ENCODE measurements around the gene ASXL1.

Gene ASXL1

GRCh38 chr20:32468313-32468640, 110.1 kb downstream of the ASXL1 start:
- DNase-seq: no peak

- DNase-seq: no peak
Measured at GRCh38 chr20:32468860-32469259, 110.7 kb downstream of the ASXL1 start.

DNA sequence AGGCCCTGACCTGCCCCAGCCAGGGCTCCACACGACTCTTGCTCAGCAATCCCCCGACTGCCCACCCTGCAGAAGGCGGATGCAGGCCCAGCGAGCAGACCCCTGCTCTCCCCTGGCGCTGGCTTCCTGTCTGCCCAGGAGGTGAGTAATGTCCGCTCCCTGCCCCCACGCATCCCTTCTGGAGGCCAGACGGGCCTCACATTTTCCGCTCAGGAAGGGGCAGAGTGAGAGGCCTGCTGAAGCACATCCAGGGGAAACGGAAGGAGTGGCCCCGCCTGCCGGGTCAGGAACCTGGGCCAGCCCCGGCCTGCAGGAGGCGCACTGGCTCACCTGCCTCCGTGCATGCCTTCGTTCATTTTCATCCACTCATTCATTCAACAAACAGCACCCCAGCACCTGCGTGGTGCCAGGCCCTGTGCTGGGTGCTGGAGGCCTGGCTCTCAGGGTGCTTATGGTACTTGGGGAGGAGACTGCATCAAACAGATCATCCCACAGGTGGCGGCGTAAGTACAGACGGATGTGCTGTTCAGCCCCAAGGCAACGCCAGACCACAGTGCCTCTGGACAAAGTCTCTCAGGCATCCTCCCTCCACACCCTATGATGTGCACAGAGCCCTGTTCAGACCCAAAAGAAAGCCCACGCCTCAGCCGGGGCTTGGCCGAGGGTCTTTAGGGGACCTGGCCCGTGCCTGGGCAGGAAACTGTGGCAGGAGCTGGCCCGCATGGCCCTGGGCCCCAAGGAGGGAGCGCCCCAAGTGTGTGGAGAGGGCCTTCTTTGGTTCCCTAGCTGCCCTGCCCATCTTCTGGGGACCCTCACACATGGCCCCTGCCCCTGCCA, 112.1 kb downstream of the ASXL1 start:
- no peak for DNase-seq

DNA sequence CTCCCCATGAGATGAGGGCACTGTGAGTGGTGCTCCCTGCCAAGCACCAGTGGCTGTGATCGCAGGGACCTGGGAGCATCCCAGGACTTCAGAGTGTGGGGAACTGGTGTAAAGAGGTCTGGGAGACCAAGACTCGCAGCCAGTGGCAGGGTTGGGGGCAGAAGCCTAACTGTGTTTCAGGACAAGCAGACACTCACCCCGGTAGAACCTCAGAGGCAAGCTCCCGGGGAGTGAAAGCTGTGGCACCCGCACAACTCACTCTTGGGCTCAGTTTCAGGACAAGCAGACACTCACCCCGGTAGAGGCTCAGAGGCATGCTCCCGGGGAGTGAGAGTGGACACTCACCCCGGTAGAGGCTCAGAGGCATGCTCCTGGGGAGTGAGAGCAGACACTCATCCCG, 112.8 kb downstream of the ASXL1 start:
- DNase-seq: no peak

GRCh38 chr20:32472581-32473207, 114.6 kb downstream of the ASXL1 start:
- DNase-seq: no peak

DNA sequence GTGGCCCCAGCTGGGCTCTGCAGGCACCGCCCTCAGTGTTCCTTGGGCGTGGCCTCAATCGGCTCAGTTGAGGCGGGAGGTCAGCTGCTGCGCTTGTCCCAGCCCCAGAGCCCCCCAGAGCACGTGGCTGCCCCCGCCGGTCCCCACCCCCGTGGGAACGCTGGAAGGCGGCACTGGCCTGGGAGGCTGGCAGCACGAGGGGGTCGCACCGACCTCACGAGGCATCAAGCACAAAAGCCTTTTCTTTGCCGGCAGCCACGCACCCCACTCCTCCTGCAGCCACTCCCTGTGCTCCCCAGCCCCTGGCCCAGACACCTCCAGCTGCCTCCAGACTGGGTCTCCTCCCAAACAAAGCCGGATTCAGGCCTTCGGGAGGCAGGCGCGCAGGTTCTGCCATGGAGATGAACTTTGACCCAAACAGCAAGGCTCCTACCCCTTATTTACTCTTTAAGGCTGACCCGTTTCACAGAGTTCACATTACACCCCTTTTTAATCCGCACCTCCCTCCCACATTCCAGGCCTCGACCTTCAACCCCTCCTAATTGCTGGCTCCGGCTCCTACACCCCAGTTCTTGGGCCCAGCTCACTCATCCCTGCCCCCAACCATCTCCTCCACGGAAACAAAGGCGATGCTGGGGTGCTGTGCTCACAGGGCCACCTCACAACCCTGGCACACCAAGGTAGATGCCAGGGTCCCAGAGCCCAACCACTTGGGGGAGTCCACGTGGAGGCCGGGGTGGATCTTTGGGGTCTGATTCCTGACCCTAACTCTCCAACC, 115.3 kb downstream of the ASXL1 start:
- DNase-seq: no peak

GRCh38 chr20:32474009-32474716, 116.0 kb downstream of the ASXL1 start:
- DNase-seq: no peak

GRCh38 chr20:32474717-32474966, 116.5 kb downstream of the ASXL1 start:
- DNase-seq: no peak

DNA sequence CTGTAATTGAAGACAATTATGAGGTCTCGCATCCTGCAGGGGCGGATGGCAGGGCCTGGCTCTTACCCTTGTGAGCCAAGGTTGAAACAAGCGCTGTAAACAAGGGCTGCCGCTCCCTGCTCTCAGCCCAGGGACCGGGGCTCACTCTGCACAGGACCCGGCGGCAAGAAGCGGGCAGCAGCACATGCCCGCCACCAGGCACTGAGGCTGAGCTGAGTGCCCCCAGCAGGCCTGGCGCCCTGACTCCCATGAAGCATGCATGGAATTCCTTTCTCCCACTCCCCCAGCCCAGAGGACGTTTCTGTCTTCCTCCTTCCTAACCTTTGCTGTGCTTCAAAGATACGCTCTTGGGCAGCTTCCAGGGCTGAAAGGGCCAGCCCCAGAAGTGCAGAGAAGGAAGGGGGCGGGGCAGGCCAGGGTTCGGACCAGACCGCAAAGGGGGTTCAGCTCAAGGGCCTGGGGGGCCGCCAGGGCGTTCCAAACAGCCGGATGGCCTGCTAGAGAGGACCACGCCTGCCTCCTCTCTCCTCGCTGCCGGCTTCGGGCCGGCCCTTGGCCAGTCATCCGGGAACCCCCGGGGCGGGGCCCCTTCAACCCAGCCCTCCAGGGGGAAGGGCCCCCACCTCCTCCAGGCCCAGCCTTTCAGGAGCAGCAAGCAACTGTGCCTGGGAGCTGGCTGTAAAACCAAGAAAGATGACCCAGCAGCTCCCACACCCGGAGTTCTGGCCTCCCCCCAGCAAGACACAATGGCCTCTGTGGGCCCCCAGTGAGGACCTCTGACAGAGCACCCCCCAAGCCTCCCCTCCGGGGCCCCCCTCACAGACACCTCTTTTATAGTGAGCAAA, 117.1 kb downstream of the ASXL1 start:
- no peak for DNase-seq

GRCh38 chr20:32476684-32477593, 118.8 kb downstream of the ASXL1 start:
- DNase-seq: no peak

GRCh38 chr20:32477594-32478512, 119.7 kb downstream of the ASXL1 start:
- DNase-seq: no peak

GRCh38 chr20:32478576-32478975, 120.4 kb downstream of the ASXL1 start:
- no peak for DNase-seq

GRCh38 chr20:32479012-32479411, 120.9 kb downstream of the ASXL1 start:
- no peak for DNase-seq

GRCh38 chr20:32479697-32480171, 121.6 kb downstream of the ASXL1 start:
- DNase-seq: no peak

DNA sequence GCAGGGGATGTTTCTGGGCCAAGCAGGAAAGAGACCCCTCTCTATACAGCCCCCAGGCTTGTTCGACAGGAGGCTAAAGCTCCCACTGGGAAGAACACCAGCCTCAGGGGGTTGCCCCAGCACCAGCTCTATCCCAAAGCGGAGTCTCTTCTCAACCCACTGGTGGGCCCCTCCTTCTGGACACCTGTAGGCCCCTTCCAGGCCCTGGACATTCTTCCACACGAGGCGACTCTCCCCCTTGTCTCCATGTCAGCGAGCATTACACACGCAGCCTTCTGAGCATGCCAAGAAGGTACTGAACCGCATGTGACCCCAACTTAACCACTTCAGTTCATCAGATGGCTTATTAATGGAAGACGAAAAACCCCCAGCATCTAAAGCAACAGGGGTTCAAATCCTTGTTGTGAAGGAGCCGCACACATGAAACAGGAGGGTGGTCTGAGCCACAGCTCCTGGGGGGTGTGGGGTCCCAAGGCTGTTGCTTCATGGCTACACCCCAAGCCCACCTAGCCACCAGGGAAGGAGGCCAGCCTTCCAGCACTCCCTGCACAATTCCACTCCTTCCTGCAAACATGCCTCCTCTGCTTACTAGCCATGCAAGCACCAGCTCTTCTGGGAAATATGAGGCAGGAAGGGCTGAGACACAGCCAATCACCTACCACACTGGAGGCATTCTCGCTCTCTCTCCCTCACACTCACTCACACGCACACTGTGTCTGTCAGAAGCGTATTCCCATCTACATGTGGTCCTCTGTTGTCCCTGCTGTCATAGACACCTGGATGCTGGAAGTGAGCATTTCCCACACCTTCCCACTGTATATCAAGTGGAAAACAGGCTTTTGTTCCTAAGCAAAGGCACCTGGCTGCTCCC, 122.5 kb downstream of the ASXL1 start:
- DNase-seq: no peak

DNA sequence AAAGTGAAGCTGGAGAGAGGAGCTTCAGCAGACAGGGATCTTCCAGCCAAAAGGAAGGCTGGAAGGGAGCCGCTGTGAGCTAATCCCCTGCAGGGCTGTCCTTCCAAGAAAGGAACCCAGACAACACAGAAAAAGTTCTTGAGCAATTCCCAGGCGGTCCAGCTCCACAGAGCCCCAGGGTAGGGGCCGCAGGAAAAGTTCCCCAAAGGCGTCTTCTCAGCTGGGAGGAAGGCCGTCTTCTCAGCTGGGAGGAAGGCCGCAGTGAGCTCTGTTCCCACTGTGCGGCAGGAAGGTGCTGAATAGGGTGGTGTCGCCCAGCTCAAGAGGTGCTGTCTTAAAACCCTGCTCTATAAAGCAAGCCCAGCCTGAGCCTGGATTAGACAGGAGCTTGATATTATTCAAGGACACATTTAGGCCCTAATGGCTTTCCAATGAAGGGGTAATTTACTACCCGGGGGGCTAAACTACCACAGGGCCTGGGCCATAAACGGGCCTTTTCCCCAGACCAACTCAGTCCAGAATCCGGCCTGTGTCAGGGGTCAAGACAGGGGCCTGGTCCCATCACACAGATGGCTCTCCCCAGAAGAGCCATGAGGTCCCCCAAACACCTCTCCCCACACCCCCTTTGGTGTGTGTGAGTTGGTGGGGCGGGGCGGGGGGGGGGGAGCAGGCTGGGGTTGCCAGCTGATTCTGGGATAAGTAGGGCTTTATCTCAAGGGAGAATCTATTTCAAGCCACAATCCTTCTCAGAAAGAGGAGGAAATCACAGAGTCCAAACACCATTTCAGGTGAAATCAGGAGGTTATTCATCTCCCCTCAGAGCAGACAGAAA, 123.4 kb downstream of the ASXL1 start:
- no peak for DNase-seq

DNA sequence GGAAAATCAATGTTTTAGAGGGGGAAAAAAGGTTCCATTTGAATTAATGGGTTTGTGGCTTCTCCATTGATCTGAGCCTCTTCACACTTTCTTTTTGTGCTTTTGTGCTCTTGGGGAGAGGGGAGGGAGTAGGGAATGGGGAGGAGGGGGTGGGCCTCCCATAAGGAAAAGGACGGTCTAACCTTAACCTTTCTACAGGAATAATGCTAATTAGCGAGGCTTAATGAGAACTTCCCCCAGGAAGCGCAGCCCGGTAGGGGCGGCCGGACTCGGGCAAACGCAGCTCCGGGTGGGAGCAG, 124.0 kb downstream of the ASXL1 start:
- no peak for DNase-seq

All from activated CD8-positive, alpha-beta memory T cell treated with anti-CD3 and anti-CD28 coated beads for 24 hours (primary cell).